ENCODE measurements around the gene RASGRP2.

DNA sequence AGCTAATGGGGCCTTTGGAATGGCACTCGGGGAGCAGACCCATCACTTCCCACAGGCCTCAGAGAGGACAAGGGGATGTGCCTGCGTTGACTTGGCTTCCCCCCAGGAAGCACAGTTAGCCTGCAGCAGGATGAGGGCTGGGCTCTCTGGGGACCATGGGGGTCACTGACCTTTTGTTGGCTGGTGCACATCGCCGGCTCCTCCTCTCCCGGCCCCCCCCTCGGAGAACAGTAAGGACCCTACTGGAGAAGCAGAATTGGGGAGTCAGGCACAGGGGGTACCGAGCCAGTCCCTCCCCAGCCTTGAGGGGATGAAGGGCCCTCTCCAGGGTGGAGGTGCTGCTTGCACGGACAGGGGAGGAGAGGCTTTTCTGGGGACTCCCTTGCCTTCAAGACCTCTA is 53.7 kb downstream of the RASGRP2 start:
- TF ChIP-seq, protein P1, sequence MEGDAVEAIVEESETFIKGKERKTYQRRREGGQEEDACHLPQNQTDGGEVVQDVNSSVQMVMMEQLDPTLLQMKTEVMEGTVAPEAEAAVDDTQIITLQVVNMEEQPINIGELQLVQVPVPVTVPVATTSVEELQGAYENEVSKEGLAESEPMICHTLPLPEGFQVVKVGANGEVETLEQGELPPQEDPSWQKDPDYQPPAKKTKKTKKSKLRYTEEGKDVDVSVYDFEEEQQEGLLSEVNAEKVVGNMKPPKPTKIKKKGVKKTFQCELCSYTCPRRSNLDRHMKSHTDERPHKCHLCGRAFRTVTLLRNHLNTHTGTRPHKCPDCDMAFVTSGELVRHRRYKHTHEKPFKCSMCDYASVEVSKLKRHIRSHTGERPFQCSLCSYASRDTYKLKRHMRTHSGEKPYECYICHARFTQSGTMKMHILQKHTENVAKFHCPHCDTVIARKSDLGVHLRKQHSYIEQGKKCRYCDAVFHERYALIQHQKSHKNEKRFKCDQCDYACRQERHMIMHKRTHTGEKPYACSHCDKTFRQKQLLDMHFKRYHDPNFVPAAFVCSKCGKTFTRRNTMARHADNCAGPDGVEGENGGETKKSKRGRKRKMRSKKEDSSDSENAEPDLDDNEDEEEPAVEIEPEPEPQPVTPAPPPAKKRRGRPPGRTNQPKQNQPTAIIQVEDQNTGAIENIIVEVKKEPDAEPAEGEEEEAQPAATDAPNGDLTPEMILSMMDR (IDR thresholded peaks at IDR 0.05), result no peak
- TF ChIP-seq POLR2A (IDR thresholded peaks at IDR 0.05) (no peak), POLR2AphosphoS5 (IDR thresholded peaks at IDR 0.05) (no peak)

Measured in prostate gland (tissue), 2 donors.